ENCODE results near the gene UNC13B.

Gene UNC13B

DNA sequence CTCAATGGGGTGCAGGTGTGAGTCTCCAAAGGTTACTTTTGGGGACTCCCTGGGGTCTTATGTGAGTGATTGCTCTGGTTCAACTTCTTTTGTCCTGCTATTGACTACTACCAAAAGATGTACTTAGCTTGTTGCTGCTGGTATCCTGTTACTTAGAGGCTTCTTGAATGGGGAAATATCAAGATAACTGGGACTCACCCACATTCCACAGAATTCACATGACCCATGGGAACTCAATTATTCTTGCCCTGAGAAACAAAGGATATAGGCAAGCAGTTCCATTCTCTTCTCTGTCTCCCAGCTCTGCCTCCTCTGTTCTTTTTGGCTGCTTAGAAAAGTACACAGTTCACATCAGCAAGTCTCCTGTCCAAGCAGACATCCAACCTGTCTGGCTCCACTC is 105.9 kb downstream of the UNC13B start:
- no peak for TF ChIP-seq CTCF (IDR thresholded peaks at IDR 0.05; ENCODE audit: insufficient read depth, low read depth, low read length, missing control alignments)
- H3K4me3 ChIP-seq (ENCODE audit: low read length) = no peak overlapping the region
- DNase-seq (ENCODE audit: low read depth) = peak; percentile 13

DNA sequence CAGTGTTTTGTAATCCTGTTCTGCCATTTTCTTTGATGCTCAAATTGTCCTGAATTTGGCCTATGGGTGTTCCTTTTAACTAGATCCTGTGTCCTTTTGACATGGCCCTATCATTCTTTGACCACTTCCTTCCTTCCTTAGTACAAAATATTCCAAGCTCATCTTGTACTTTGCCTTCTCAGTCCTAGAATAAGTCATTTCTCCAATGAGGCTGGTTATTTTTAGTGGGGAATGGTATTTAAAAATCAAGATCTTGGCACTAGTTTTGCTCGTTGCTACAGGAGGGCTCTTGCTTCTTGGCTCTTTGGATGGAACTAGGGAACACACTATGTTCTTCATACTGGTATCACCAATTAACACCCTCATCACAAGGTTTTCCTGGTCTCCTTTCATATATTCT is 108.1 kb downstream of the UNC13B start:
- TF ChIP-seq CTCF (IDR thresholded peaks at IDR 0.05; ENCODE audit: insufficient read depth, low read depth, low read length, missing control alignments) = no peak
- no peak for DNase-seq (ENCODE audit: low read depth)
- H3K4me3 ChIP-seq (ENCODE audit: low read length) = no peak overlapping the region

- no peak overlapping the region for H3K4me3 ChIP-seq (ENCODE audit: low read length)
- no peak for TF ChIP-seq CTCF (IDR thresholded peaks at IDR 0.05; ENCODE audit: insufficient read depth, low read depth, low read length, missing control alignments)
- peak; percentile 7 for DNase-seq (ENCODE audit: low read depth)
Measured at GRCh38 chr9:35271637-35272036, 109.8 kb downstream of the UNC13B start.

DNA sequence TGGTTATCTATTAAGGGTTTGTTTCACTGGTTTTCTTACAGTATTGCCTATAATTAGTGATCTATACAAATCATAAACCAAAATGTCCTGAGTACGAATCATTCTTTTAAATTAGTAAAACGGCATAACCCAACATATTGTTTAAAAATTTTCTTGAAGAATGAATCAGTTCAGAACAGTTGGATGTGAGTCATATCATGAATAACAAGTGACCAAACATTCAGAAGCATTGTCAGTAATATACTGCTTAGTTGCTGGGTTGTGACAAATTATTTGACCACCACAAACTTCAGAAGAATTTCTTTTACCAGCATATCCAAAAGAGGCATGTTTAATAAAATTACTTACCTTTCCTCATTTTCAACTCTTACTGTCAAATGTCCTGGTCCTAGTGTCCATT is 111.2 kb downstream of the UNC13B start:
- no peak for TF ChIP-seq CTCF (IDR thresholded peaks at IDR 0.05; ENCODE audit: insufficient read depth, low read depth, low read length, missing control alignments)
- no peak overlapping the region for H3K4me3 ChIP-seq (ENCODE audit: low read length)
- peak; percentile 63 for DNase-seq (ENCODE audit: low read depth)

- TF ChIP-seq CTCF (IDR thresholded peaks at IDR 0.05; ENCODE audit: insufficient read depth, low read depth, low read length, missing control alignments) = no peak
- DNase-seq (ENCODE audit: low read depth) = no peak
- no peak overlapping the region for H3K4me3 ChIP-seq (ENCODE audit: low read length)
Measured at GRCh38 chr9:35273591-35273990, 111.8 kb downstream of the UNC13B start.

- H3K4me3 ChIP-seq (ENCODE audit: low read length) = no peak overlapping the region
- TF ChIP-seq CTCF (IDR thresholded peaks at IDR 0.05; ENCODE audit: insufficient read depth, low read depth, low read length, missing control alignments) = no peak
- no peak for DNase-seq (ENCODE audit: low read depth)
Measured at GRCh38 chr9:35274993-35275392, 113.2 kb downstream of the UNC13B start.

DNA sequence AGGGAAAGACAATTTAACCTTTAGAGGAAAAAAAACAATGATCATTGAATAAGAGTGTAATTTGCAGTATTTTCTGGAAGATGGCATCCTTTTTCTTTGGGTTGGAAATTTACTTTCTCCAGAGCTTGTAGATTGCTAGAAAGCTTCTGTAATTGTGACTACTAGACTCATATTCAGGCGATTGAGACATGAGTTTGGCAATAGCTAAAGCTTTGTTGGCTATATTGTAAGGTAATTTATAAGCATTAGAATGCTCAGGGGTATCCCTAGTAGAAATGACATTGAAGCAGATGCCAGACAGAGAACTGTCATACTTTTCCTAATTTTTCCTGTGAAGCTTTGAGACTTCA is 115.3 kb downstream of the UNC13B start:
- no peak overlapping the region for H3K4me3 ChIP-seq (ENCODE audit: low read length)
- TF ChIP-seq CTCF (IDR thresholded peaks at IDR 0.05; ENCODE audit: insufficient read depth, low read depth, low read length, missing control alignments) = no peak
- DNase-seq (ENCODE audit: low read depth) = no peak

Data from epithelial cell of esophagus (primary cell).